Breast epithelium (tissue), 3 donors: ENCODE measurements around the gene LENG1.

Experiments used
- POLR2A ChIP-seq: fragments of 450-650 bp; IDR thresholded peaks from one replicate; pipeline ENCODE4 v1.6.1; 2016; ENCODE audit warnings: antibody characterized with exemption, mild to moderate bottlenecking, moderate library complexity
- POLR2AphosphoS5 ChIP-seq, 3 donors: sonication (generic); formaldehyde crosslinking; IDR thresholded peaks; one replicate each; pipeline ENCODE4 v1.6.1; 2017; ENCODE audit warnings: antibody characterized with exemption in 3 of 3
- TF ChIP-seq, protein P1 (sequence below), 3 donors: fragments of 450-650 bp; IDR thresholded peaks; one replicate each; pipeline ENCODE4 v1.5.1; 2016 to 2017; ENCODE audit warnings: antibody characterized with exemption in 3 of 3, mild to moderate bottlenecking in 3 of 3, moderate library complexity in 3 of 3

DNA sequence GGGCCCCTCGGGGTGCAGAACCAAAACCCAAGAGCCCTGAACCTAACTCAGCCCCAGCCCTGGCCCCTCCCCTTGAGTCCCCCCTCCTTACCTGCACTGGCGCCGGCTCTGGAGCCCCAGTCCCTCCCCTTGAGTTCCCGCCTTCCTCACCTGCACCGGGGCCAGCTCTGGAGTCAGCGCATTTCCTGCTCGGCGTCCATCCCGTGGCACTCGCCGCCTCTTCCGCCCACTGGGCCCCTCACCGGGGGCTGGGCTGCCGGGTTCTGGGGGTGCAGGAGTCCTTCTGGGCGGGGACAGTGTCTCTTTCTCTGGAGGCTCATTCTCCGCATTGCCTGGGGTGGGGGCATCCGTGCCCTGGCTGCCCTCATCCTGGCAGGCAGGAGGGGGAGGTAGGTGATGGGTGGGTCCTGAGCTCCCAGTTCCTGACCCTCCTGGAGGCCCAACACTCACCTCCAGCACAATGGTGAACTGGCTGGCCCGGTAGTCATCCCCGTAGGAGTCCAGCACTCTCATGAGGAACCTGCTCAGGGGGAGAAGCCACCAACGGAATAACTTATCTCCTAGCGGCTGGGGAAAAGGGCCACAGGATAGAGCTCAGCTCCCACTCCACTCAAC is 51.5 kb downstream of the LENG1 start:
- TF ChIP-seq, protein P1, sequence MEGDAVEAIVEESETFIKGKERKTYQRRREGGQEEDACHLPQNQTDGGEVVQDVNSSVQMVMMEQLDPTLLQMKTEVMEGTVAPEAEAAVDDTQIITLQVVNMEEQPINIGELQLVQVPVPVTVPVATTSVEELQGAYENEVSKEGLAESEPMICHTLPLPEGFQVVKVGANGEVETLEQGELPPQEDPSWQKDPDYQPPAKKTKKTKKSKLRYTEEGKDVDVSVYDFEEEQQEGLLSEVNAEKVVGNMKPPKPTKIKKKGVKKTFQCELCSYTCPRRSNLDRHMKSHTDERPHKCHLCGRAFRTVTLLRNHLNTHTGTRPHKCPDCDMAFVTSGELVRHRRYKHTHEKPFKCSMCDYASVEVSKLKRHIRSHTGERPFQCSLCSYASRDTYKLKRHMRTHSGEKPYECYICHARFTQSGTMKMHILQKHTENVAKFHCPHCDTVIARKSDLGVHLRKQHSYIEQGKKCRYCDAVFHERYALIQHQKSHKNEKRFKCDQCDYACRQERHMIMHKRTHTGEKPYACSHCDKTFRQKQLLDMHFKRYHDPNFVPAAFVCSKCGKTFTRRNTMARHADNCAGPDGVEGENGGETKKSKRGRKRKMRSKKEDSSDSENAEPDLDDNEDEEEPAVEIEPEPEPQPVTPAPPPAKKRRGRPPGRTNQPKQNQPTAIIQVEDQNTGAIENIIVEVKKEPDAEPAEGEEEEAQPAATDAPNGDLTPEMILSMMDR (IDR thresholded peaks at IDR 0.05): no peak
- TF ChIP-seq POLR2A (no peak), POLR2AphosphoS5 (IDR thresholded peaks at IDR 0.05) (no peak)
